Measurements from ENCODE around the gene BTF3. TPM values are rescaled to one million over a fixed set of nuclear protein-coding genes. Genes with fewer than 3 reads are reported as not detected.

BTF3 gene
- total and polyA plus RNA-seq, 12 donors = 375 to 852 (median 509) TPM

DNA sequence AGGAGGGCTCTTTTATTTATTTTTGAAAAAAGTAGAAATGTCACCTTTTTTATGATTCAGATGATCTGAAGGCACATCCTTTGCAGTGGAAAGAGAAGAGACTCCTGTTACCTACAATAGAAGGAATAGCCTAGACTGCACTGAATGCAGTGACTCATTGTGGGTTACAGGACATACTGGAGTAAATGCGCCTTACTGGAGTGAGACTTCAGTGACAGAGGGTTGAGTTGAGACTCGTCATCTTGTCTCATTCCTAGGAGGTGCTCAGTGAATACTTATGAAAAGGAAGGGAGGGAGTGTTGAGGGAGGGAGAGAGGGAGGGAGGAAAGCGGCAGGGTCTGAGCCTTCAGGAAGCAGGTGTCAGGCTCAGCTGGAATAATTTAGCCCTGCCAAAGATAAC, 42.0 kb downstream of the BTF3 start:
- Histone ChIP-seq H3K27ac (no peak overlapping the region), H3K36me3 (replicated peaks in 1 of 2) (no peaks in the 10 kb centered on the region), H3K4me1 (replicated peaks in 1 of 2) (peaks cover 0 to 8% of the 10 kb centered on the region in 2 donors), H3K4me3 (no peak overlapping the region), H3K27me3 (no peaks in the 10 kb centered on the region), H3K9me3 (replicated peaks in 1 of 3) (no peaks in the 10 kb centered on the region)
- intact Hi-C loops (cut with DNase I) = loop anchor here in 1 of 2 donors (10.0 kb wide), 1 partner anchor 315 kb away; no protein-coding TSS in a partner anchor
- no peak for TF ChIP-seq POLR2A (IDR thresholded peaks at IDR 0.05)
- TF ChIP-seq, protein P1, sequence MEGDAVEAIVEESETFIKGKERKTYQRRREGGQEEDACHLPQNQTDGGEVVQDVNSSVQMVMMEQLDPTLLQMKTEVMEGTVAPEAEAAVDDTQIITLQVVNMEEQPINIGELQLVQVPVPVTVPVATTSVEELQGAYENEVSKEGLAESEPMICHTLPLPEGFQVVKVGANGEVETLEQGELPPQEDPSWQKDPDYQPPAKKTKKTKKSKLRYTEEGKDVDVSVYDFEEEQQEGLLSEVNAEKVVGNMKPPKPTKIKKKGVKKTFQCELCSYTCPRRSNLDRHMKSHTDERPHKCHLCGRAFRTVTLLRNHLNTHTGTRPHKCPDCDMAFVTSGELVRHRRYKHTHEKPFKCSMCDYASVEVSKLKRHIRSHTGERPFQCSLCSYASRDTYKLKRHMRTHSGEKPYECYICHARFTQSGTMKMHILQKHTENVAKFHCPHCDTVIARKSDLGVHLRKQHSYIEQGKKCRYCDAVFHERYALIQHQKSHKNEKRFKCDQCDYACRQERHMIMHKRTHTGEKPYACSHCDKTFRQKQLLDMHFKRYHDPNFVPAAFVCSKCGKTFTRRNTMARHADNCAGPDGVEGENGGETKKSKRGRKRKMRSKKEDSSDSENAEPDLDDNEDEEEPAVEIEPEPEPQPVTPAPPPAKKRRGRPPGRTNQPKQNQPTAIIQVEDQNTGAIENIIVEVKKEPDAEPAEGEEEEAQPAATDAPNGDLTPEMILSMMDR (IDR thresholded peaks at IDR 0.05) = no peak
- peak in 2 of 7 donors; percentile 38 to 43 for DNase-seq
- WGBS, 4 donors = 25 to 66% (median 40%) methylated on average over 3 of the region's 3 CpGs

DNA sequence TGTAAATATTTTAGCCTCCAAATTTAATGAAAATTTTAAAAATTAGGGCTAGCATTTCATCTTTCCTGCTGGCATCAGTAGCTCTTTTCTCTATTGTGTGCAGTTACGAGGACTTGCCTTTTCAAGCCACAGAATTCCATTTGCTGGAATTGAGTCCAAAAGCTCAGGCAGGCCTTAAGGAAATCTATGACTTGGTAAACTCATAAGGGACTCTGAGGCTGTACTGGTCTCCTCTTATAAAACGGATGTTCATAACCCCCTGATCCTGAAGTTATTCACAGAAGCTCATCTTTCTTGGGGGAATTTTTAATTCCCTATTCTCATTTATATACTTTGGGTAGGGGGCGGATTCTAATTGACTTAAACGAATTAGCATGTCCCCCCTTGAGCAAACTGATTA, 43.8 kb downstream of the BTF3 start:
- no peak for DNase-seq
- H3K4me3 ChIP-seq = no peak overlapping the region
- H3K4me1 ChIP-seq (replicated peaks in 1 of 2) = peaks cover 0 to 8% of the 10 kb centered on the region in 2 donors
- WGBS, 4 donors = 67 to 78% (median 74%) methylated on average over 4 of the region's 4 CpGs
- intact Hi-C loops (cut with DNase I) = loop anchor here in 1 of 2 donors (10.0 kb wide), 1 partner anchor 317 kb away; no protein-coding TSS in a partner anchor
- H3K36me3 ChIP-seq (replicated peaks in 1 of 2) = no peaks in the 10 kb centered on the region
- no peak for TF ChIP-seq POLR2A (IDR thresholded peaks at IDR 0.05)
- TF ChIP-seq, protein P1 (IDR thresholded peaks at IDR 0.05) = no peak
- no peaks in the 10 kb centered on the region for H3K27me3 ChIP-seq
- H3K27ac ChIP-seq = no peak overlapping the region
- no peaks in the 10 kb centered on the region for H3K9me3 ChIP-seq (replicated peaks in 1 of 3)

DNA sequence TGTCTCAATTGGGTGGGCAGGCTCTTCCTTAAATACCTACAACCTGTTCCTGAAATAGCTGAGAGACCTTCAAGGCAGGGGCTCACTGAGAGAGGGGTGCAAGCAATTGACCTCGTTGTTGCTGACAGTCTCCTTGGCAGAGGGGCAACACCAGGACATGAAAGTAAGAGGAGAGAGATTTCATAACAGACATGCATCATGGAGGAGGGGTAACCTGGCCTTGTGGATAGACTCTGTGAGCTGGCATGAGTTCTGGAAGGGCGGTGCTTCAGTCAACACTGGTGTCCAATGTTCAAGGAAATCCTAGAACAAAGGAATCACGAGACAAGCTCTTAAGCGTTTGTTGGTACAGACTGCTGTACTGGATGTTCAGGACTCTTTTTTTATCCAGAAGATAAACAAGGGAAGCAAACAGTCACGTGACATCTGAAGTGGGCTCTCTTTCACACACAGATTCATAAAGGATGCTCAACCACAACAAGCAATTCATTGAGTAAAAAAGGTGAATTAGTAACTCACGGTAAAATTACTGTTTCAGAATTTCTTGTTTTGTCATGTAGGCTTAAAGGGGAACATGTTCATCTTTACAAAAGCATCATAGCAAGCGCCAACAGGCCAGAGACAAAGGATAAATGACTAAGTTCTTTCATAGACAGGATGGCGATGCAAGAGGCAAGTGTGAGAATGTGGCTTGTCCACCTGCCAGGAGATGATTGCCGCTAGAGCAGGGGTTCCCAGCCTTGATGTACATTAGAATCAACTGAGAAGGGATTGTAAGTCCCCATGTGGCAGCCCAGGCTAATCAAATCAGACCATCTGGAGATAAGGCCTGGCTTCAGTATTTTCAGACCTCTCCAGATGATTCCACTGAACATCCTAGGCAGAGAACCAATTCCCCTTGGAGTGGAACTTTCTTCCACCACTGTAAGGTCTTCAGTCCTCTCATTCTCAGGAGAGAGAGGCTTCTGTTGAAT, 46.5 kb downstream of the BTF3 start:
- TF ChIP-seq, protein P1 (IDR thresholded peaks at IDR 0.05) = no peak
- DNase-seq = peak; percentile 62 to 89 (median 78)
- 49 to 59% (median 53%) methylated on average over 8 to 9 of the region's 9 CpGs for WGBS, 4 donors

DNA sequence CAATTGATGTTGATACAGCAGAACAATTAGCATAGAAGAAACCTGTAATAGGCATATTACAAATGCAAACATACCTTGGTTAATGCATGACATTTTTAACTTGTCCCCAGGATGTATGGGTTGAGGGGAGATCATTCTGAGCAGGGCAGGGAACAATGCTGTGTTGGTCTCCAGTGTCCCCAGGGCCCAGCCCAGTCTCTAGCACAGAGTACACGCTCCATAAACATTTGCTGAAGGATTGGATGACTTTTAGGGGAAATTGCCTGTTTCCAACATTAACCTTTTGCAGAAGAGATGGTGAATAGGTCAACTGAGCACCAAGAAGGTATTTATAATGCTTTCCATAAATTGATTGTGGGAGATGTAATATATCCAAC, 47.1 kb downstream of the BTF3 start:
- 79 to 96% (median 90%) methylated on average over 1 of the region's 1 CpG for WGBS, 4 donors
- Histone ChIP-seq H3K27ac (peak overlapping the region in 2 of 5 donors; percentile 12 to 47), H3K36me3 (replicated peaks in 1 of 2) (no peaks in the 10 kb centered on the region), H3K4me3 (no peak overlapping the region), H3K27me3 (no peaks in the 10 kb centered on the region), H3K9me3 (replicated peaks in 1 of 3) (no peaks in the 10 kb centered on the region), H3K4me1 (replicated peaks in 1 of 2) (peaks cover 8 to 13% of the 10 kb centered on the region in 2 donors)
- intact Hi-C loops (cut with DNase I) = loop anchor here in 1 of 2 donors (10.0 kb wide), 1 partner anchor 321 kb away; no protein-coding TSS in a partner anchor
- no peak for TF ChIP-seq POLR2A (IDR thresholded peaks at IDR 0.05)
- TF ChIP-seq, protein P1 (IDR thresholded peaks at IDR 0.05) = no peak
- no peak for DNase-seq

More for the DNA sequence above, 46.5 kb downstream of the BTF3 start:
- intact Hi-C loops (cut with DNase I) = loop anchor here in 1 of 2 donors (10.0 kb wide), 1 partner anchor 320 kb away; no protein-coding TSS in a partner anchor
- Histone ChIP-seq H3K9me3 (replicated peaks in 1 of 3) (no peaks in the 10 kb centered on the region), H3K36me3 (replicated peaks in 1 of 2) (no peaks in the 10 kb centered on the region), H3K4me3 (no peak overlapping the region), H3K27ac (peak overlapping the region in 3 of 5 donors; percentile 12 to 53 (median 47)), H3K27me3 (no peaks in the 10 kb centered on the region), H3K4me1 (replicated peaks in 1 of 2) (peaks cover 1 to 11% of the 10 kb centered on the region in 2 donors)
